ENCODE data around the gene CEP112.
"Not testable (repeated sequence)": the region's sequence is repeated elsewhere in the genome, so short reads cannot be mapped to it uniquely, and the experiment has no call there.

Gene CEP112

DNA sequence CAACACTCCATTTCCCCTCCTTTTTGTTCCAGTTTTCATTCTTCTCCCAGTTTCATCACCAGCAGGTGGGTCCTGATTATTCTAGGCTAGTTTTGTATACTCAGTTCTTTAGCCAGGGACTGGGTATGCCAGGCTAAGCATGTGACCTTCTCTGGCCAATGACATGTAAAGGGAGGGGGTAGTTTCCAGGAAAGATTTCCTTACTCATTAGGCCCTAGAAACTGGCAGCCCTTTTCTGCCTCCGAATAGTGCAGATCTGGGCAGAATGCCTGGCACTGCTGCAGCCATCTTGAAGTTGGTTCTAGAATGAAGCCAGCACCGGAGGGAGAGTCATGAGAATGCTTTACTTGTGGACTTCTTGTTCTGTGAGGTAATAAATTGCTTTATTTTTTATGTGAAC is 503.6 kb downstream of the CEP112 start:
- no peak for TF ChIP-seq CTCF (IDR thresholded peaks at IDR 0.05; ENCODE audit: low read depth, low read length)
- no peak for DNase-seq
- Histone ChIP-seq H3K4me1 (no peaks in the 10 kb centered on the region), H3K9me3 (no peaks in the 10 kb centered on the region), H3K36me3 (no peaks in the 10 kb centered on the region), H3K4me3 (ENCODE audit: low read depth, low read length) (no peak overlapping the region), H3K27me3 (peaks cover 2% of the 10 kb centered on the region; the same call in 1 of the 2 replicates)

GRCh38 chr17:65685110-65685509 is 506.8 kb downstream of the CEP112 start:
- Histone ChIP-seq H3K4me3 (ENCODE audit: low read depth, low read length) (no peak overlapping the region), H3K27me3 (peaks cover 10% of the 10 kb centered on the region), H3K4me1 (no peaks in the 10 kb centered on the region), H3K9me3 (no peaks in the 10 kb centered on the region), H3K36me3 (no peaks in the 10 kb centered on the region)
- no peak for DNase-seq
- no peak for TF ChIP-seq CTCF (IDR thresholded peaks at IDR 0.05; ENCODE audit: low read depth, low read length)

GRCh38 chr17:65684631-65685030 is 507.3 kb downstream of the CEP112 start:
- Histone ChIP-seq H3K27me3 (peaks cover 10% of the 10 kb centered on the region), H3K4me1 (no peaks in the 10 kb centered on the region), H3K9me3 (no peaks in the 10 kb centered on the region), H3K36me3 (no peaks in the 10 kb centered on the region), H3K4me3 (ENCODE audit: low read depth, low read length) (no peak overlapping the region)
- DNase-seq, result no peak
- no peak for TF ChIP-seq CTCF (IDR thresholded peaks at IDR 0.05; ENCODE audit: low read depth, low read length)

DNA sequence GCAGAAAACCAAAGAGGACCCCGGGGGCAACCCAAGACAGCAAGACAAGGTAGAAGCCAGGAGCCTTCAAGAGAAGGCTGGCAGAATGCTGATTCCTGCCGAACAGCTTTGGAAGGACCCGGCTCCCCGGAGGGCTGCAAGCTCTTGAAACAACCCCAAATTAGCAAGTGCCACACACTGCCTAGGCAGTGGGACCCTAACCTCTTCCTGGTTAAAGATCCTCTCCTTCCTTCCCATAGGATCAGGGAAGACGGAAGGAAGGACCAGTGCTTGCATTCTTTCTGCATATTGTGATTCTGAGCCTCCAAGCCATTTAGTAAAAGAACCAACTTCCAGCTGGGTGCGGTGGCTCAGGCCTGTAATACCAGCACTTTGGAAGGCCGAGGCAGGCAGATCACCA is 508.5 kb downstream of the CEP112 start:
- no peaks in the 10 kb centered on the region for H3K36me3 ChIP-seq
- no peak for TF ChIP-seq CTCF (IDR thresholded peaks at IDR 0.05; ENCODE audit: low read depth, low read length)
- H3K9me3 ChIP-seq, result no peaks in the 10 kb centered on the region

DNA sequence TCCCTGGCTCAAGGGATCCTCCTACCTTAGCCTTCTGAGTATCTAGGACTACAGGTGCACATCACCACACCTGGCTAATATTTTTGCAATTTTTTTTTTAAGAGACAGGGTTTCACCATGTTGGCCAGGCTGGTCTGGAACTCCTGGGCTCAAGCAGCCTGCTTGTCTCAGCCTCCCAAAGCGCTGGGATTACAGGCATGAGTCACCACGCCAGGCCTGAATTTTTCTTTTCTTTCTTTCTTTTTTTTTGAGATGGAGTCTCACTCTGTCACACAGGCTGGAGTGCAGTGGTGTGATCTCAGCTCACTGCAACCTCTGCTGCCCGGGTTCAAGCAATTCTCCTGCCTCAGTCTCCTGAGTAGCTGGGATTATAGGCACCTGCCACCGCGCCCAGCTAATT is 510.2 kb downstream of the CEP112 start:
- not testable (repeated sequence) for DNase-seq; H3K36me3 ChIP-seq; H3K4me1 ChIP-seq; H3K9me3 ChIP-seq; H3K4me3 ChIP-seq (ENCODE audit: low read depth, low read length)
- peaks cover 10% of the 10 kb centered on the region for H3K27me3 ChIP-seq

More for the DNA sequence above, 508.5 kb downstream of the CEP112 start:
- Histone ChIP-seq H3K4me1 (no peaks in the 10 kb centered on the region), H3K27me3 (peaks cover 10% of the 10 kb centered on the region), H3K4me3 (ENCODE audit: low read depth, low read length) (no peak overlapping the region)
- no peak for DNase-seq

GRCh38 chr17:65679165-65679845 is 512.6 kb downstream of the CEP112 start:
- no peaks in the 10 kb centered on the region for H3K36me3 ChIP-seq
- H3K4me3 ChIP-seq (ENCODE audit: low read depth, low read length), result no peak overlapping the region
- no peak for TF ChIP-seq CTCF (IDR thresholded peaks at IDR 0.05; ENCODE audit: low read depth, low read length)
- peaks cover 10% of the 10 kb centered on the region for H3K27me3 ChIP-seq
- H3K9me3 ChIP-seq, result no peaks in the 10 kb centered on the region
- H3K4me1 ChIP-seq, result no peaks in the 10 kb centered on the region
- no peak for DNase-seq

All from BE2C (cell line).